Raji (cell line): ENCODE data around the gene MELTF.

Experiments used
- POLR2A ChIP-seq: IDR thresholded peaks from 2 replicates; pipeline ENCODE4 v1.6.1; 2011; ENCODE audit warnings: low read depth, low read length, control low read depth; ENCODE audit not compliant: insufficient read depth

The MELTF gene

GRCh38 chr3:197028728-197029510 lies 698 bp downstream of the MELTF start:
- no peak for TF ChIP-seq POLR2A

GRCh38 chr3:197027896-197028727 lies 1.5 kb downstream of the MELTF start:
- no peak for TF ChIP-seq POLR2A

- TF ChIP-seq POLR2A: no peak
Measured at GRCh38 chr3:197027151-197027895, 2.3 kb downstream of the MELTF start.

GRCh38 chr3:197026481-197026866 lies 3.1 kb downstream of the MELTF start:
- no peak for TF ChIP-seq POLR2A

GRCh38 chr3:197025736-197026480 lies 3.7 kb downstream of the MELTF start:
- TF ChIP-seq POLR2A: no peak

- TF ChIP-seq POLR2A: no peak
Measured at GRCh38 chr3:197024881-197025735, 4.5 kb downstream of the MELTF start.

GRCh38 chr3:197023998-197024651 lies 5.5 kb downstream of the MELTF start:
- no peak for TF ChIP-seq POLR2A

- 0 out of 2 replicates have a peak, but pooled peaks have one; percentile 23 for TF ChIP-seq POLR2A
Measured at GRCh38 chr3:197023241-197023997, 6.2 kb downstream of the MELTF start.

- no peak for TF ChIP-seq POLR2A
Measured at GRCh38 chr3:197022405-197023231, 7.0 kb downstream of the MELTF start.

- no peak for TF ChIP-seq POLR2A
Measured at GRCh38 chr3:197021729-197022404, 7.8 kb downstream of the MELTF start.

GRCh38 chr3:197021231-197021630 lies 8.4 kb downstream of the MELTF start:
- no peak for TF ChIP-seq POLR2A
